NB4 (cell line): ENCODE measurements around the gene SLC25A5.

Source experiments
- CTCF ChIP-seq: IDR thresholded peaks from one replicate; pipeline ENCODE4 v1.5.1; 2012; ENCODE audit warnings: low read depth, low read length
- MYC ChIP-seq: IDR thresholded peaks from 2 replicates; pipeline ENCODE4 v1.6.1; 2011; ENCODE audit warnings: low read depth, low read length
- POLR2A ChIP-seq: IDR thresholded peaks from 2 replicates; pipeline ENCODE4 v1.6.1; 2011; ENCODE audit warnings: mild to moderate bottlenecking; ENCODE audit not compliant: insufficient read length; ENCODE audit errors: extremely low read depth

GRCh38 chrX:119505945-119506344, 37.7 kb downstream of the SLC25A5 start:
- no peak for TF ChIP-seq POLR2A
- no peak for TF ChIP-seq CTCF
- no peak for TF ChIP-seq MYC
